OCI-LY3 (cell line): Measurements from ENCODE around the gene TOM1L2.

Source experiments
- H2AFZ ChIP-seq: fragments of 200-600, 300-600 bp; shearing (Covaris generic); 2 replicates; pipeline ENCODE4 v1.6.0; 2014; ENCODE audit warnings: antibody characterized with exemption, low read depth, low read length
- H3K27ac ChIP-seq: fragments of 200-600, 300-600 bp; sonication (generic); 2 replicates; pipeline ENCODE4 v1.5.1; 2014; ENCODE audit warnings: mild to moderate bottlenecking, low read length, moderate library complexity, mixed read lengths
- H3K27me3 ChIP-seq: fragments of 200-600, 300-600 bp; sonication (generic); 2 replicates; pipeline ENCODE4 v1.6.1; 2014; ENCODE audit warnings: low read depth, low read length, mixed read lengths
- H3K36me3 ChIP-seq: fragments of 200-600, 300-600 bp; sonication (generic); replicated peaks from 2 replicates; pipeline ENCODE3; 2014; ENCODE audit warnings: low read depth, low read length, mixed read lengths
- H3K4me1 ChIP-seq: fragments of 300-600, 200-600 bp; sonication (generic); 2 replicates; pipeline ENCODE4 v1.6.1; 2014; ENCODE audit warnings: low read length, mixed read lengths
- H3K4me2 ChIP-seq: fragments of 200-600, 300-600 bp; sonication (generic); 2 replicates; pipeline ENCODE4 v1.6.1; 2014; ENCODE audit warnings: low read length, mixed read lengths
- H3K4me3 ChIP-seq: fragments of 300-600, 200-600 bp; sonication (generic); 2 replicates; pipeline ENCODE4 v1.5.1; 2014; ENCODE audit warnings: antibody characterized with exemption, mild to moderate bottlenecking, low read length, moderate library complexity
- H3K79me2 ChIP-seq: fragments of 300-600, 200-600 bp; shearing (Covaris generic); 2 replicates; pipeline ENCODE4 v1.6.1; 2014; ENCODE audit warnings: mild to moderate bottlenecking, low read length, mixed read lengths
- H3K9ac ChIP-seq: fragments of 300-600, 200-600 bp; shearing (Covaris generic); 2 replicates; pipeline ENCODE4 v1.6.0; 2014; ENCODE audit warnings: mild to moderate bottlenecking, low read length, moderate library complexity
- H3K9me3 ChIP-seq: fragments of 200-600, 300-600 bp; shearing (Covaris generic); 2 replicates; pipeline ENCODE4 v1.6.1; 2014; ENCODE audit warnings: low read length, mixed read lengths; ENCODE audit not compliant: insufficient read depth
- H4K20me1 ChIP-seq: fragments of 200-600, 300-600 bp; sonication (generic); 2 replicates; pipeline ENCODE4 v1.6.1; 2016; ENCODE audit warnings: low read length, mixed read lengths; ENCODE audit not compliant: insufficient read depth
- CTCF ChIP-seq: fragments of 200-600, 300-600 bp; sonication (generic); IDR thresholded peaks from 2 replicates; pipeline ENCODE4 v1.5.1; 2014; ENCODE audit warnings: antibody characterized with exemption, low read length, low read depth
- EZH2phosphoT487 ChIP-seq: fragments of 200-600 bp; shearing (Covaris generic); IDR thresholded peaks from 2 replicates; pipeline ENCODE4 v1.6.1; 2018; ENCODE audit warnings: antibody characterized with exemption, mixed run types, low read depth

Gene TOM1L2

GRCh38 chr17:17860766-17861107, 111.5 kb downstream of the TOM1L2 start:
- H2AFZ ChIP-seq, result no peak overlapping the region
- H3K9me3 ChIP-seq, result no peaks in the 10 kb centered on the region
- no peak overlapping the region for H3K27ac ChIP-seq
- TF ChIP-seq CTCF, result no peak
- no peak for TF ChIP-seq EZH2phosphoT487
- no peaks in the 10 kb centered on the region for H3K27me3 ChIP-seq
- no peaks in the 10 kb centered on the region for H4K20me1 ChIP-seq
- no peaks in the 10 kb centered on the region for H3K36me3 ChIP-seq
- no peak overlapping the region for H3K9ac ChIP-seq
- no peak overlapping the region for H3K4me3 ChIP-seq
- H3K4me2 ChIP-seq, result no peak overlapping the region
- no peaks in the 10 kb centered on the region for H3K4me1 ChIP-seq
- no peaks in the 10 kb centered on the region for H3K79me2 ChIP-seq

DNA sequence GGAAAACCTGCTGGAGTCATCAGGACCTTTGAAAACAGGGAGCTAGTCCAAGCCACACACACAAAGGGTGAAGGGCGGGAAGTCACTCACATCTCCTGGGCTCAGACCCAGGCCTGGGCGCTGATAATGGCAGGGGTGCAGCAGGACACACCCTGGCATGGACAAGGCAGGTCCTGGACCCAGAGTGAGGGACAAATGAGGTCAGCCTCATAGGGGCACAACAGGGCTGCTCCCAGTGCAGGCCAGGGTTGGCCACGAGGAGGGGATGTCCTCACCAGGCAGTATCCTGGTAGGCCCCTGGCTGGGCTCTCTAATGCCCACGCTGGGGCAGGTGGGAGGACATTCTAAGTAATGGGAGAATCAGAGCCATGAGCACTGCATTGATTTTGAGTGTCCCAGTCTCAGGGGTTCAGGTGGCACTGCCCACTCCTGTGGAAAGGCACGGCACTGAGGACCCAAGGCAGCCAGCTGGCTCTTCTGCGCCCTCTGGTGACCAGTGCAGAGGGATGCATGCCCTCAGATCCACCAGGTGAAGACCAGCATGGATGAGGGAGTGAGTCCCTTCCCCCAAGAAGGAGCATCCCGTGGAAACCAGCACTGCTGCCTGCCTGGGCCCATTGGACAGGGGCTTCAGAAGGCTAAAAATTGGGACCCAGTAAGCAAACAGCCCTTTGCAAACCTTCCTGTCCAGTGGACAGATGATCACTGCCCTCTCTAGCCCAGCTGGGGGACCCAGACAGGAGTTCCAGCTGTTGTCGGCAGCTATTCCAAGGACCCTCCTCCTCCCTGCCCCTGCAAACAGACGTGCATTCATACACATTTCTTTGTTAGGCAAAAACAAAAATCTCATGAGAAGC, 112.1 kb downstream of the TOM1L2 start:
- TF ChIP-seq CTCF (peak; percentile 54), EZH2phosphoT487 (no peak)
- Histone ChIP-seq H3K27me3 (no peaks in the 10 kb centered on the region), H4K20me1 (no peaks in the 10 kb centered on the region), H3K9me3 (no peaks in the 10 kb centered on the region), H3K27ac (no peak overlapping the region), H2AFZ (no peak overlapping the region), H3K4me3 (no peak overlapping the region), H3K4me1 (no peaks in the 10 kb centered on the region), H3K4me2 (no peak overlapping the region), H3K9ac (no peak overlapping the region), H3K36me3 (no peaks in the 10 kb centered on the region), H3K79me2 (no peaks in the 10 kb centered on the region)

DNA sequence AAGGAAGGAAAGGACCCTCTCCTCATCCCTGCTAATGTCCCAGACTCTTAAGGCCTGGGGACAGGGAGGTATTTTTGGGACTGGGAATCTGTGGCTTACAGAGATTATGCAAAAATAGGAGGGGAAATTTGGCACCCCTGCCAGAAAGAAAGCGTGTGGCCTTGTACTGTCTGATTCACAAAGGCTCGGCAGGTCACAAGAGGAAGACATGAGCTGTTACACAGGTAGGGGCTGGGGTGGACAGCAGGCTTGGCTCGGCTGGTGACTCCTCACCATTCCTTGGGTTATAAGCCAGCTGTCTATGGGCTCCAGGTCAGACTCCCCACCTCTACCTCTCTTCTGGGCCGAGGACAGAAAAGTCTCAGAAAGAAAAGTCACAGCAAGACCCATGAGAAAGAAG, 114.7 kb downstream of the TOM1L2 start:
- Histone ChIP-seq H4K20me1 (no peaks in the 10 kb centered on the region), H3K9ac (no peak overlapping the region), H3K4me1 (no peaks in the 10 kb centered on the region), H2AFZ (no peak overlapping the region), H3K36me3 (no peaks in the 10 kb centered on the region), H3K27me3 (no peaks in the 10 kb centered on the region), H3K79me2 (no peaks in the 10 kb centered on the region), H3K4me3 (no peak overlapping the region), H3K27ac (no peak overlapping the region), H3K9me3 (no peaks in the 10 kb centered on the region), H3K4me2 (no peak overlapping the region)
- TF ChIP-seq EZH2phosphoT487, result no peak

DNA sequence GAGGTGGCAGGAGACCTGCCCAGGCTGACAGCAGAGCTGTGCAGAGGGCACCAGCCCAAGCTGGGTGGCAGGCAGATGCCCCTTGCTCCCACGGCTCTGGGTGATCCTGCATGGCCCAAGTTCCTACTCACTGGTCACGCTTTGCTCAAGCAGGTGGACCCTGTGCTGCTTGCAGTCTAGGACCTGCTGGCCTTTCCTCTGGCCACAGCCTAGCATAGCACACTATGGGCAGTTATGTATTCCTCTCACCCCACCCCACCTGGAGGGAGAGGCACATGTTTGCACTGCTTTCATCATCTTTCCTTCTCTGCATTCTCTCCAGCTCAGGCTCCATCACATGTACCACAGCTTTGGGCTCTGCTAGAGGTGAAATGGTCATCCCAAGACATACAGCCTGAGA, 115.8 kb downstream of the TOM1L2 start:
- H3K36me3 ChIP-seq, result no peaks in the 10 kb centered on the region
- H3K4me3 ChIP-seq, result no peak overlapping the region
- no peak overlapping the region for H3K9ac ChIP-seq
- H3K79me2 ChIP-seq, result no peaks in the 10 kb centered on the region
- no peak overlapping the region for H2AFZ ChIP-seq
- TF ChIP-seq EZH2phosphoT487 (no peak), CTCF (no peak)
- H4K20me1 ChIP-seq, result no peaks in the 10 kb centered on the region
- no peaks in the 10 kb centered on the region for H3K9me3 ChIP-seq
- H3K27me3 ChIP-seq, result no peaks in the 10 kb centered on the region
- no peak overlapping the region for H3K27ac ChIP-seq
- no peak overlapping the region for H3K4me2 ChIP-seq
- no peaks in the 10 kb centered on the region for H3K4me1 ChIP-seq
